Fibroblast of lung (primary cell): ENCODE measurements around the gene MRI1. TPM values are rescaled to one million over a fixed set of nuclear protein-coding genes. Genes with fewer than 3 reads are reported as not detected.
"Not testable (repeated sequence)": the region's sequence is repeated elsewhere in the genome, so short reads cannot be mapped to it uniquely, and the experiment has no call there.

Experiments used
- DNase-seq, 2 donors: peaks; one replicate each; pipeline versions ENCODE4 v3.0.0 to v3.0.0-alpha.2; 2010; ENCODE audit warnings: low read depth in 2 of 2
- H2AFZ ChIP-seq: 2 replicates; pipeline ENCODE4 v1.5.1; 2012; ENCODE audit warnings: low read length, control low read depth, inconsistent platforms
- H3K27ac ChIP-seq: 2 replicates; pipeline ENCODE4 v1.5.1; 2011; ENCODE audit warnings: low read length, control low read depth; ENCODE audit not compliant: insufficient read depth
- H3K27me3 ChIP-seq: 2 replicates; pipeline ENCODE4 v1.5.1; 2011; ENCODE audit warnings: mild to moderate bottlenecking, low read length; ENCODE audit not compliant: control insufficient read depth, insufficient read depth
- H3K36me3 ChIP-seq: 2 replicates; pipeline ENCODE4 v1.5.1; 2011; ENCODE audit warnings: low read length; ENCODE audit not compliant: control insufficient read depth, insufficient read depth
- H3K4me1 ChIP-seq: 2 replicates; pipeline ENCODE4 v1.5.1; 2011; ENCODE audit warnings: low read length; ENCODE audit not compliant: control insufficient read depth, insufficient read depth; ENCODE audit errors: extremely low read depth
- H3K4me2 ChIP-seq: 2 replicates; pipeline ENCODE4 v1.5.1; 2011; ENCODE audit warnings: low read length, control low read depth; ENCODE audit not compliant: insufficient read depth; ENCODE audit errors: extremely low read depth
- H3K4me3 ChIP-seq, 4 experiments: fragments of 200-600 bp in 1 of 4; sonication (generic) in 1 of 4; replicated peaks in 1 of 4; 2 replicates each; pipeline ENCODE4 v1.5.1; 2011 to 2016; ENCODE audit warnings: low read length in 4 of 4, low read depth in 3 of 4, mild to moderate bottlenecking in 3 of 4, control low read depth in 2 of 4, inconsistent platforms in 1 of 4, mixed read lengths in 1 of 4; ENCODE audit not compliant: insufficient read depth in 1 of 4; ENCODE audit errors: control extremely low read depth in 1 of 4
- H3K79me2 ChIP-seq: 2 replicates; pipeline ENCODE4 v1.5.1; 2012; ENCODE audit warnings: mild to moderate bottlenecking, low read length, inconsistent platforms; ENCODE audit not compliant: control insufficient read depth, insufficient read depth
- H3K9ac ChIP-seq: 2 replicates; pipeline ENCODE4 v1.5.1; 2011; ENCODE audit warnings: mild to moderate bottlenecking, low read length, control low read depth; ENCODE audit not compliant: insufficient read depth
- H3K9me3 ChIP-seq: 2 replicates; pipeline ENCODE4 v1.5.1; 2012; ENCODE audit warnings: low read depth, low read length; ENCODE audit not compliant: control insufficient read depth, insufficient read depth
- H4K20me1 ChIP-seq: 2 replicates; pipeline ENCODE4 v1.5.1; 2011; ENCODE audit warnings: low read length; ENCODE audit not compliant: control insufficient read depth, insufficient read depth; ENCODE audit errors: extremely low read depth
- CTCF ChIP-seq, 2 donors: IDR thresholded peaks in 1 of 2; conservative IDR thresholded peaks in 1 of 2; 1 replicate in 1 of 2; 2 replicates in 1 of 2; pipeline ENCODE4 v1.5.1; 2011 to 2012; ENCODE audit warnings: low read length in 2 of 2, control low read depth in 1 of 2, inconsistent platforms in 1 of 2, low read depth in 1 of 2, mild to moderate bottlenecking in 1 of 2
- EZH2 ChIP-seq: IDR thresholded peaks from 2 replicates; pipeline ENCODE4 v1.5.1; 2012; ENCODE audit warnings: low read length, control low read depth, mild to moderate bottlenecking; ENCODE audit errors: missing control alignments
- polyA plus RNA-seq, 2 donors: library from polyadenylated mRNA; depleted of rRNA in 1 of 2; stranded (reverse) in 1 of 2; unstranded in 1 of 2; fragments of >200 nt; gene quantifications; 2 replicates each; pipeline ENCODE4 v1.2.1, GENCODE V29; 2011 to 2012; ENCODE audit warnings: missing spikeins in 1 of 2
- total RNA-seq: library from RNA; depleted of rRNA; stranded (reverse); fragments of >200 nt; gene quantifications from 2 replicates; pipeline ENCODE4 v1.2.1, GENCODE V29; 2014

The MRI1 gene
- total and polyA plus RNA-seq, 2 donors (not counting 1 experiment from before 2014, with no cell fraction given): 17.1 to 17.7 TPM

DNA sequence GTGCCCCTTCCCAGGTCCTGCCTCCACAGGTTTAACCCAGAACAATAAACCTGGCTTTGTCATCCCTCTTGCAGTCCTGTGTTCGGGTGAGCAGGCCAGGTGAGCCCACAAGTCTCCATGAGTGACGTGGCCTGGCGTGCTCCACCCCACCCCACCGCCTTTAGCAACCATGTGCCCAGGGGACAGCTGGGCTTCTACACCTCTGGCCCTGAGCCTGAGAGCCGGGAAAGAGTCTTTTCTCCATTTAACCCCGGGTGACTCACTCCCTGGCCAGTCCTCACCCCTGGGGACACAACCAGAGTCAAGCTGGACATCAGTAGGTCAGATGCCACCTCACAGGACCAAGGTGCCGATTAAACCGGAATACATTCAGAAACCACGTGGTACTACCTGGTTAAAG, 14.1 kb downstream of the MRI1 start:
- H4K20me1 ChIP-seq: no peaks in the 10 kb centered on the region
- H3K27me3 ChIP-seq: no peaks in the 10 kb centered on the region
- H2AFZ ChIP-seq: no peak overlapping the region
- no peak overlapping the region for H3K4me3 ChIP-seq
- H3K4me2 ChIP-seq: no peak overlapping the region
- no peak for TF ChIP-seq EZH2
- no peak for TF ChIP-seq CTCF (conservative IDR thresholded peaks at IDR 0.05 in 1 of 2, IDR thresholded peaks at IDR 0.05 in 1 of 2; ENCODE audit: low read depth in 1 of 2, low read length in 2 of 2)
- H3K9ac ChIP-seq: no peak overlapping the region
- peaks cover 25% of the 10 kb centered on the region for H3K79me2 ChIP-seq
- DNase-seq: no peak
- H3K9me3 ChIP-seq: no peaks in the 10 kb centered on the region
- H3K27ac ChIP-seq: no peak overlapping the region
- H3K4me1 ChIP-seq: peaks cover 12% of the 10 kb centered on the region
- peaks cover 21% of the 10 kb centered on the region for H3K36me3 ChIP-seq

GRCh38 chr19:13778847-13779246, 14.5 kb downstream of the MRI1 start:
- Histone ChIP-seq H3K9ac (no peak overlapping the region), H3K4me3 (no peak overlapping the region), H3K27ac (no peak overlapping the region), H4K20me1 (no peaks in the 10 kb centered on the region), H3K4me1 (peaks cover 9% of the 10 kb centered on the region), H3K36me3 (peaks cover 21% of the 10 kb centered on the region), H2AFZ (no peak overlapping the region), H3K79me2 (peaks cover 25% of the 10 kb centered on the region), H3K9me3 (no peaks in the 10 kb centered on the region), H3K27me3 (no peaks in the 10 kb centered on the region), H3K4me2 (no peak overlapping the region)
- TF ChIP-seq EZH2 (no peak), CTCF (conservative IDR thresholded peaks at IDR 0.05 in 1 of 2, IDR thresholded peaks at IDR 0.05 in 1 of 2; ENCODE audit: low read depth in 1 of 2, low read length in 2 of 2) (no peak)
- no peak for DNase-seq

- not testable (repeated sequence) for H4K20me1 ChIP-seq, H3K9ac ChIP-seq, H3K27me3 ChIP-seq, H3K4me1 ChIP-seq, H2AFZ ChIP-seq, H3K27ac ChIP-seq, H3K4me2 ChIP-seq, DNase-seq, H3K4me3 ChIP-seq, H3K9me3 ChIP-seq
- Histone ChIP-seq H3K36me3 (peaks cover 21% of the 10 kb centered on the region), H3K79me2 (peaks cover 21% of the 10 kb centered on the region)
These were observed 15.5 kb downstream of the MRI1 start for GRCh38 chr19:13779794-13780193.
